Liver (tissue), 9 donors: ENCODE measurements around the gene HOXD13. TPM values are rescaled to one million over a fixed set of nuclear protein-coding genes. Genes with fewer than 3 reads are reported as not detected.
A peak's percentile ranks its signal among the peaks of the same experiment; 100 is the strongest.

Source experiments
- DNase-seq: peaks from one replicate; pipeline ENCODE4 v3.0.0-alpha.2; 2017; ENCODE audit warnings: low spot score
- H3K27ac ChIP-seq, 2 donors: one replicate each; pipeline ENCODE4 v1.7.0; 2013; ENCODE audit warnings: inconsistent platforms in 2 of 2, low read length in 2 of 2, control low read depth in 1 of 2, low read depth in 1 of 2, mild to moderate bottlenecking in 1 of 2
- H3K27me3 ChIP-seq, 4 donors: one replicate each; pipeline versions ENCODE4 v1.6.1 to v1.7.0; 2013; ENCODE audit warnings: low read length in 3 of 4, inconsistent platforms in 1 of 4, mild to moderate bottlenecking in 1 of 4, moderate library complexity in 1 of 4; ENCODE audit not compliant: control insufficient read depth in 4 of 4, insufficient read depth in 4 of 4
- H3K36me3 ChIP-seq, 4 donors: one replicate each; pipeline versions ENCODE4 v1.6.1 to v1.7.0; 2013; ENCODE audit warnings: low read length in 3 of 4, mild to moderate bottlenecking in 3 of 4, low read depth in 1 of 4, moderate library complexity in 1 of 4; ENCODE audit not compliant: control insufficient read depth in 4 of 4, insufficient read depth in 3 of 4
- H3K4me1 ChIP-seq, 4 donors: one replicate each; pipeline versions ENCODE4 v1.6.1 to v1.7.0; 2013; ENCODE audit warnings: low read length in 3 of 4, mild to moderate bottlenecking in 3 of 4, moderate library complexity in 1 of 4; ENCODE audit not compliant: control insufficient read depth in 4 of 4, insufficient read depth in 4 of 4
- H3K4me3 ChIP-seq, 3 donors: one replicate each; pipeline versions ENCODE4 v1.6.1 to v1.7.0; 2013; ENCODE audit warnings: low read length in 3 of 3, control low read depth in 1 of 3, low read depth in 1 of 3, mild to moderate bottlenecking in 1 of 3
- H3K9ac ChIP-seq, 2 donors: one replicate each; pipeline ENCODE4 v1.7.0; 2013; ENCODE audit warnings: low read length in 2 of 2, mild to moderate bottlenecking in 2 of 2, moderate library complexity in 2 of 2, control low read depth in 1 of 2, low read depth in 1 of 2
- H3K9me3 ChIP-seq, 4 donors: one replicate each; pipeline versions ENCODE4 v1.6.1 to v1.7.0; 2013; ENCODE audit warnings: low read length in 3 of 4; ENCODE audit not compliant: control insufficient read depth in 4 of 4
- EGR1 ChIP-seq, 2 donors: IDR thresholded peaks; 2 replicates each; pipeline ENCODE4 v1.6.1; 2016 to 2018; ENCODE audit warnings: antibody characterized with exemption in 2 of 2, low read depth in 2 of 2
- FOXA1 ChIP-seq: IDR thresholded peaks from 2 replicates; pipeline ENCODE4 v1.6.1; 2016; ENCODE audit warnings: antibody characterized with exemption
- HNF4A ChIP-seq, 2 donors: conservative IDR thresholded peaks; 2 replicates each; pipeline ENCODE4 v1.6.1; 2016; ENCODE audit warnings: antibody characterized with exemption in 2 of 2, mild to moderate bottlenecking in 2 of 2
- HNF4G ChIP-seq: IDR thresholded peaks from 2 replicates; pipeline ENCODE4 v1.6.1; 2016; ENCODE audit warnings: antibody characterized with exemption
- MAX ChIP-seq: IDR thresholded peaks from 2 replicates; pipeline ENCODE4 v1.6.1; 2016; ENCODE audit warnings: antibody characterized with exemption
- RAD21 ChIP-seq, 2 donors: IDR thresholded peaks; 2 replicates each; pipeline ENCODE4 v1.6.1; 2016; ENCODE audit warnings: antibody characterized with exemption in 2 of 2, mild to moderate bottlenecking in 2 of 2
- YY1 ChIP-seq: IDR thresholded peaks from 2 replicates; pipeline ENCODE4 v1.6.1; 2016; ENCODE audit warnings: antibody characterized with exemption, mild to moderate bottlenecking
- WGBS: extraction: QIAGEN DNeasy Blood & Tissue Kit; methylation state at CpG from one replicate; pipeline ENCODE4 v1.1.7; 2013; 5-methylcytosine and 5-hydroxymethylcytosine counted together
- polyA plus RNA-seq, 2 donors: library from polyadenylated mRNA; stranded (reverse) in 1 of 2; unstranded in 1 of 2; fragments of 200-250 nt in 1 of 2; fragments of >200 nt in 1 of 2; fragmentation: Nextera tagmentation in 1 of 2; extraction: Ambion mirVana in 1 of 2; gene quantifications; one replicate each; pipeline versions ENCODE4 v1.2.1 to v1.2.3, GENCODE V29; 2013 to 2015
- total RNA-seq, 2 donors: library from RNA; depleted of rRNA; stranded (reverse); fragments of >200 nt; gene quantifications; one replicate each; pipeline ENCODE4 v1.2.3, GENCODE V29; 2014
- TF ChIP-seq, protein P1 (sequence below): fragments of 150-350 bp; IDR thresholded peaks from 2 replicates; pipeline ENCODE4 v1.5.1; 2017; ENCODE audit warnings: improper control_type of control experiment, low read depth, low read length; ENCODE audit not compliant: missing input control
- TF ChIP-seq, protein P2 (sequence below): IDR thresholded peaks from 2 replicates; pipeline ENCODE4 v1.6.1; 2016; ENCODE audit warnings: antibody characterized with exemption
- TF ChIP-seq, protein P3 (sequence below): IDR thresholded peaks from 2 replicates; pipeline ENCODE4 v1.6.1; 2016; ENCODE audit warnings: antibody characterized with exemption
- donor health status: healthy.
- donor health status: healthy.
- donor health status: healthy.
- donor health status: healthy.
- donor health status: healthy.

HOXD13 gene
- total and polyA plus RNA-seq, 4 donors, result not detected

GRCh38 chr2:176140513-176141317 is 48.2 kb downstream of the HOXD13 start:
- 8% methylated on average over 48 of the region's 48 CpGs for WGBS
- Histone ChIP-seq H3K4me3 (peak overlapping the region in 2 of 3 donors; percentile 52 to 59), H3K9ac (no peak overlapping the region), H3K9me3 (no peaks in the 10 kb centered on the region), H3K27me3 (peaks cover 5 to 27% (median 20%) of the 10 kb centered on the region in 4 donors), H3K4me1 (peaks cover 7 to 18% (median 13%) of the 10 kb centered on the region in 4 donors), H3K27ac (no peak overlapping the region), H3K36me3 (no peaks in the 10 kb centered on the region)
- TF ChIP-seq, protein P1, sequence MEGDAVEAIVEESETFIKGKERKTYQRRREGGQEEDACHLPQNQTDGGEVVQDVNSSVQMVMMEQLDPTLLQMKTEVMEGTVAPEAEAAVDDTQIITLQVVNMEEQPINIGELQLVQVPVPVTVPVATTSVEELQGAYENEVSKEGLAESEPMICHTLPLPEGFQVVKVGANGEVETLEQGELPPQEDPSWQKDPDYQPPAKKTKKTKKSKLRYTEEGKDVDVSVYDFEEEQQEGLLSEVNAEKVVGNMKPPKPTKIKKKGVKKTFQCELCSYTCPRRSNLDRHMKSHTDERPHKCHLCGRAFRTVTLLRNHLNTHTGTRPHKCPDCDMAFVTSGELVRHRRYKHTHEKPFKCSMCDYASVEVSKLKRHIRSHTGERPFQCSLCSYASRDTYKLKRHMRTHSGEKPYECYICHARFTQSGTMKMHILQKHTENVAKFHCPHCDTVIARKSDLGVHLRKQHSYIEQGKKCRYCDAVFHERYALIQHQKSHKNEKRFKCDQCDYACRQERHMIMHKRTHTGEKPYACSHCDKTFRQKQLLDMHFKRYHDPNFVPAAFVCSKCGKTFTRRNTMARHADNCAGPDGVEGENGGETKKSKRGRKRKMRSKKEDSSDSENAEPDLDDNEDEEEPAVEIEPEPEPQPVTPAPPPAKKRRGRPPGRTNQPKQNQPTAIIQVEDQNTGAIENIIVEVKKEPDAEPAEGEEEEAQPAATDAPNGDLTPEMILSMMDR, result peak; percentile 72
- peak; percentile 90 to 94 for TF ChIP-seq RAD21 (IDR thresholded peaks at IDR 0.05)
- TF ChIP-seq YY1, result no peak
- DNase-seq, result peak; percentile 71

GRCh38 chr2:176142281-176142680 is 49.8 kb downstream of the HOXD13 start:
- H3K27ac ChIP-seq, result no peak overlapping the region
- no peak overlapping the region for H3K9ac ChIP-seq
- no peaks in the 10 kb centered on the region for H3K36me3 ChIP-seq
- no peaks in the 10 kb centered on the region for H3K9me3 ChIP-seq
- H3K4me3 ChIP-seq, result no peak overlapping the region
- no peak for DNase-seq
- WGBS, result 89% methylated on average over 2 of the region's 2 CpGs
- H3K27me3 ChIP-seq, result peaks cover 5 to 28% (median 23%) of the 10 kb centered on the region in 4 donors
- peaks cover 3 to 11% (median 8%) of the 10 kb centered on the region in 4 donors for H3K4me1 ChIP-seq
- TF ChIP-seq, protein P2, sequence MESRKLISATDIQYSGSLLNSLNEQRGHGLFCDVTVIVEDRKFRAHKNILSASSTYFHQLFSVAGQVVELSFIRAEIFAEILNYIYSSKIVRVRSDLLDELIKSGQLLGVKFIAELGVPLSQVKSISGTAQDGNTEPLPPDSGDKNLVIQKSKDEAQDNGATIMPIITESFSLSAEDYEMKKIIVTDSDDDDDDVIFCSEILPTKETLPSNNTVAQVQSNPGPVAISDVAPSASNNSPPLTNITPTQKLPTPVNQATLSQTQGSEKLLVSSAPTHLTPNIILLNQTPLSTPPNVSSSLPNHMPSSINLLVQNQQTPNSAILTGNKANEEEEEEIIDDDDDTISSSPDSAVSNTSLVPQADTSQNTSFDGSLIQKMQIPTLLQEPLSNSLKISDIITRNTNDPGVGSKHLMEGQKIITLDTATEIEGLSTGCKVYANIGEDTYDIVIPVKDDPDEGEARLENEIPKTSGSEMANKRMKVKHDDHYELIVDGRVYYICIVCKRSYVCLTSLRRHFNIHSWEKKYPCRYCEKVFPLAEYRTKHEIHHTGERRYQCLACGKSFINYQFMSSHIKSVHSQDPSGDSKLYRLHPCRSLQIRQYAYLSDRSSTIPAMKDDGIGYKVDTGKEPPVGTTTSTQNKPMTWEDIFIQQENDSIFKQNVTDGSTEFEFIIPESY, result no peak
- TF ChIP-seq MAX (no peak), HNF4A (conservative IDR thresholded peaks at IDR 0.05) (no peak), EGR1 (IDR thresholded peaks at IDR 0.05; ENCODE audit: low read depth in 2 of 2) (no peak), HNF4G (no peak), FOXA1 (no peak)
- TF ChIP-seq, protein P1, result no peak
- TF ChIP-seq, protein P3, sequence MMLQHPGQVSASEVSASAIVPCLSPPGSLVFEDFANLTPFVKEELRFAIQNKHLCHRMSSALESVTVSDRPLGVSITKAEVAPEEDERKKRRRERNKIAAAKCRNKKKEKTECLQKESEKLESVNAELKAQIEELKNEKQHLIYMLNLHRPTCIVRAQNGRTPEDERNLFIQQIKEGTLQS, result no peak

Other genes starting within 250 kb of the HOXD13 start
- 10 to 100 TPM; 17.3 to 25.2 TPM for gene LNPK, start 90.5 kb upstream of the HOXD13 start, total RNA-seq
- 1 to 10 TPM; 5.5 to 5.7 TPM for gene LNPK, start 90.5 kb upstream of the HOXD13 start, polyA plus RNA-seq
- gene EVX2, start 8.8 kb upstream of the HOXD13 start, total RNA-seq, result not detected
- gene EVX2, start 8.8 kb upstream of the HOXD13 start, polyA plus RNA-seq, result not detected
- gene HOXD12, start 7.1 kb downstream of the HOXD13 start, total RNA-seq, result not detected
- not detected for gene HOXD12, start 7.1 kb downstream of the HOXD13 start, polyA plus RNA-seq
- gene HOXD11, start 14.6 kb downstream of the HOXD13 start, total RNA-seq, result not detected
- not detected for gene HOXD11, start 14.6 kb downstream of the HOXD13 start, polyA plus RNA-seq
- not detected for gene HOXD10, start 24.1 kb downstream of the HOXD13 start, total RNA-seq
- not detected for gene HOXD10, start 24.1 kb downstream of the HOXD13 start, polyA plus RNA-seq
- gene HOXD9, start 30.0 kb downstream of the HOXD13 start, total RNA-seq, result not detected
- gene HOXD9, start 30.0 kb downstream of the HOXD13 start, polyA plus RNA-seq, result under 1 TPM in 1 of 2 donors, not detected in 1; 0.07 TPM
- under 1 TPM; 0.08 to 0.19 TPM for gene HOXD8, start 37.0 kb downstream of the HOXD13 start, total RNA-seq
- under 1 TPM in 1 of 2 donors, not detected in 1; 0.06 TPM for gene HOXD8, start 37.0 kb downstream of the HOXD13 start, polyA plus RNA-seq
- not detected for gene HOXD4, start 58.8 kb downstream of the HOXD13 start, total RNA-seq
- not detected for gene HOXD4, start 58.8 kb downstream of the HOXD13 start, polyA plus RNA-seq
- gene HOXD3, start 64.6 kb downstream of the HOXD13 start, total RNA-seq, result not detected
- gene HOXD3, start 64.6 kb downstream of the HOXD13 start, polyA plus RNA-seq, result not detected
- gene HOXD1, start 95.9 kb downstream of the HOXD13 start, total RNA-seq, result not detected
- gene HOXD1, start 95.9 kb downstream of the HOXD13 start, polyA plus RNA-seq, result not detected
- gene MTX2, start 176.7 kb downstream of the HOXD13 start, total RNA-seq, result 10 to 100 TPM; 11.8 to 12.1 TPM
- gene MTX2, start 176.7 kb downstream of the HOXD13 start, polyA plus RNA-seq, result 10 to 100 TPM; 13.3 to 23.5 TPM